GM18873 (cell line): ENCODE measurements around the gene GGT7.

ENCODE experiments used
- ATAC-seq: cut with Tn5 transposase; IDR thresholded peaks from one replicate; pipeline ENCODE4 v1.9.1; 2021; ENCODE audit warnings: mild to moderate bottlenecking, moderate library complexity, moderate number of reproducible peaks; ENCODE audit not compliant: unreplicated experiment, low FRiP score

GGT7 gene

GRCh38 chr20:34797012-34797995, 75.4 kb downstream of the GGT7 start:
- no peak for ATAC-seq
